HG03354 (cell line): ENCODE data around the gene CRYBG2.
"Not testable (repeated sequence)": the region's sequence is repeated elsewhere in the genome, so short reads cannot be mapped to it uniquely, and the experiment has no call there.

Source experiments
- ATAC-seq: cut with Tn5 transposase; IDR thresholded peaks from one replicate; pipeline ENCODE4 v1.9.1; 2021; ENCODE audit warnings: mild to moderate bottlenecking; ENCODE audit not compliant: unreplicated experiment, poor library complexity, severe bottlenecking

Gene CRYBG2

GRCh38 chr1:26372611-26373010 lies 18.7 kb upstream of the CRYBG2 start, which contains the start of gene ZNF683:
TSS of gene ZNF683 (minus strand) at chr1:26372750. CDS start at chr1:26368571, 4,179 bp downstream.
- ATAC-seq: not testable (repeated sequence)

DNA sequence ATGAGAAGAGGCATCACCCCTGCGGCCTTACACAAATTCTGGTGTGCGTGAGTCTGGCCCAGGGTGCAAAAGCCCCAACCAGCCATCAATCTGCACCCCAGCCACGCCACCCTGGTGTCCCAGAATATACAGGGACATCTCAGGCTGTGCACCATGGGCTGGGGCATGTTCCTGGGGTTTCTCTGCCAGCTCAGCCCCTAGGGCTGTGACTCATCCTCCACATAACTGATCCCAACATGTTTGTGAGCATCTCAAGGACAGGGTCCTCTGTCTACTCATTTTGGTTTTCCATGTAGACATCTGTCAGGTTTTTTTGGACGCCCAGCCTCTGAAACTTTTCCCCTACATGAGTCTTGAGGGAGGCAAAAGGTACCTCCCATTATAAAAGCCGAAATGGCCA lies 18.1 kb upstream of the CRYBG2 start:
- ATAC-seq: no peak

GRCh38 chr1:26370591-26371382 lies 16.9 kb upstream of the CRYBG2 start:
- ATAC-seq: no peak

- no peak for ATAC-seq
Observed at GRCh38 chr1:26368486-26368885, 14.6 kb upstream of the CRYBG2 start.

- no peak for ATAC-seq
Observed at GRCh38 chr1:26368006-26368405, 14.1 kb upstream of the CRYBG2 start.

GRCh38 chr1:26367441-26367840 lies 13.5 kb upstream of the CRYBG2 start:
- ATAC-seq: no peak

- no peak for ATAC-seq
Observed at GRCh38 chr1:26364956-26365355, 11.0 kb upstream of the CRYBG2 start.

DNA sequence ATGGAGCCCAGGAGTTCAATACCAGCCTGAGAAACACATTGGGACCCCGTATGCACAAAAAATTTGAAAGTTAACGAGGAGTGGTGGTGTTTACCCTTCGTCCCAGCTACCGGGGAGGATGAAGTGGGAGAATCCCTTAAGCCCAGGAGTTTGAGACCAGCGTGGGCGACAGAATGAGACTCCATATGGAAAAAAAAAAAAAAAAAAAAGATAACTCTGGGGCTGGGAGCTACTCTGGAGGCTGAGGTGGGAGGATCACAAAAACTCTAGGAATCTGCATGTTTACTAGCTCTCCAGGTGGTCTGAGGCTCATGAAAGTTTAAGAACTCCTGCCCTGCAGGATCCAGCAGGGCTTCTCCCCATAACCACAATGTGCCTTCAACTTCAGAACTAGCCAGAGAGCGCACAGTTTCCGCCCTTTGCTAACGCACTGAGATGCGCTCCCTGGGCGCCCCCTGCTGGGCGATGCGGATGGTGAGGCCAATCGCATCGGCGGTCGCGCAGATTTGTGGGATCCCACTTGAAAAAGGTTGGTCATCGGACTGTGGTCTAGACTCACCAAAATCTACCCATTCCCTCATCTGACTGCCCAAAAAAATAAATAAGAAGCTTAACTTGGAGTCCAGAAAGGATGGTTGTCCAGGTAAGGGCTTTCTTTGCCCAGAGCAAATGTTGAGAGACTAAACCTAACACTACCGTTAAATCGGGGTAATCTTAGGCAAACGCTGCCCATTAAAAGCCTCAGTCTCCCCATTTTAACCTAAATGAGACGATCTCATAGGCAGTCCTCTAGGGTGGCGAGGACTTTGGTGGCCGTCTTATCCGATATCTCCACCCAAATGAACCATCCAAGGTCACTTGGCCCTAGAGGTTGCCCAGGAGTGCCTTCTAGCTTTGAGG lies 9.9 kb upstream of the CRYBG2 start:
- peak; percentile 49 for ATAC-seq

DNA sequence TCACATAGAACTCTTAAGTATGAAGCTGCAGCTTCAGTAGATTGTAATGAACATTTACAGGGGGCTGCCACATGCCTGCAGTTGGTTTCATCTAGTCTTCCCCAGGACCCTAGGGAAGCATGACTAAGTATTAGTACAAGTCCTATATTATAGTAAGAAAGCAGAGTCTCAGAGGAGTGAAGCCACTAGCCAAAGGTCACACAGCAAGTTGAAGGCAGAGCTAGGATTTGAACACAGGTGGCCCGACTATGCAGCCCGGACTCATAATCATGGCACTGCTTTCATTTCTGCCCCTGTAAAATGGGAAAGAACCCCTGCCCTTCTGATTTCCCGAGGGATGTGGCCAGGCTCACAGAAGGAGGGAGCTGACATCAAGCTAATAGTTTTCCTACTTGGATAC lies 8.4 kb upstream of the CRYBG2 start:
- no peak for ATAC-seq

DNA sequence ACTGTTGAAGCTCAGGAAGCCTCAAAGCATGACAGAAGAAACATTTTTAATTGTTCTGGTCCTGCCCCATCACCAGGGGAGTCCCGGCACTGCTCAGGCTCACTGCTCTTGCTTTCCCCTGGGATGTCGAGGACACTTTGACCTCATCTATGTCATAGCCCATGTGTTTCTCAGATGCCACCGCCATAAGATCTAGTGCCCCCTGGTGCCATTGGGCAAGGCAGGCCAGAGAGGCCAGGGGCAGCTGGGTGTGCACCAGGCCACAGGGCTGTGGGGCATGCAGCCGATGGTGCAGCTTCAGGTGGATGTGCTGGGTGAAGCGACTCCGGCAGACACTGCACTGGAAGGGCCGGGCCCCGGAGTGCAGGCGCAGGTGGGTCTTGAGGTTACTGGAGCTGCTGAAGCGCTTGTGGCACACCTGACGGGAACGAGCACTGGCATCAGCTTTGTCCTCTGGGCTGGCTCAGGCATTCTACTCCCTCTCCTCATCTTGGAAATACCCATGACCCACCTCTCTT lies 7.7 kb upstream of the CRYBG2 start:
- no peak for ATAC-seq

DNA sequence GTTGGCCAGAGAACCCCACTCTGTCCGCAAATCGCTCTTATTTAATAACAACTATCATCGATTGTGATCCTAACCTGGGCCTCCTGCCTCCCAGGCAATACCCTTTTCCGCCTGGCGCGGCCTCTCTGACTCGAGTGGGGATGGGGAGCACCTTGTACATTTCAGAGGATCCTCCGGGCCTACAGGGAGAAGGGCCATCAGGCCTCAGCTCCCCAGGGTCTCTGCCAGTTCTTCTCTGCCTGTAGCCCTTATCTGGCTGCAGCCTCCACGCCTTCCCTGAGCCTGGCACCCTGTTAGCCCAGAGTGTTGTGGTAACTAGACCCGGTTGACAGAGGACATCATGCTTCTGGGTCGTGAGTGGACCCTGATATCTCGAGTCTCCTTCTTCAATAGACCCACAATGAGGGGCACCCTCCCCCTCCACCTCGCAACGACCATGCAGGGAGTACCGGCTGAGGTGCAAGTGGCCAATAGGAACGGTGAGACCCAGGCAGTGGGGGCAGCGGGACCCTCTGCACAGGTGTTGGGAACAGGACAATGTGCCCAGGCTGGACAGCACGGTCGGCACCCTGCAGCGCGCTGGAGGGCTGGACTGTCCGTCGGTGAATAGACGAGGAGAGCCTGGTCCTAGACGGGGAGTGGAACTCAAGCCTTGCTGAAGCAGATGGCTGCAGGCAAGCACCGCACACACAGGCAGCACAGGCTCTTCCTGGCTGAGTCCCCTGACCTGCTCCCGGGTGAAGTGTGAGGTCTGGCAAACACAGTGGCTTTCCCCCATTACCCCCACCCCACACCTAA lies 7.1 kb upstream of the CRYBG2 start:
- ATAC-seq: no peak

- no peak for ATAC-seq
Observed at GRCh38 chr1:26359981-26360806, 6.3 kb upstream of the CRYBG2 start.

DNA sequence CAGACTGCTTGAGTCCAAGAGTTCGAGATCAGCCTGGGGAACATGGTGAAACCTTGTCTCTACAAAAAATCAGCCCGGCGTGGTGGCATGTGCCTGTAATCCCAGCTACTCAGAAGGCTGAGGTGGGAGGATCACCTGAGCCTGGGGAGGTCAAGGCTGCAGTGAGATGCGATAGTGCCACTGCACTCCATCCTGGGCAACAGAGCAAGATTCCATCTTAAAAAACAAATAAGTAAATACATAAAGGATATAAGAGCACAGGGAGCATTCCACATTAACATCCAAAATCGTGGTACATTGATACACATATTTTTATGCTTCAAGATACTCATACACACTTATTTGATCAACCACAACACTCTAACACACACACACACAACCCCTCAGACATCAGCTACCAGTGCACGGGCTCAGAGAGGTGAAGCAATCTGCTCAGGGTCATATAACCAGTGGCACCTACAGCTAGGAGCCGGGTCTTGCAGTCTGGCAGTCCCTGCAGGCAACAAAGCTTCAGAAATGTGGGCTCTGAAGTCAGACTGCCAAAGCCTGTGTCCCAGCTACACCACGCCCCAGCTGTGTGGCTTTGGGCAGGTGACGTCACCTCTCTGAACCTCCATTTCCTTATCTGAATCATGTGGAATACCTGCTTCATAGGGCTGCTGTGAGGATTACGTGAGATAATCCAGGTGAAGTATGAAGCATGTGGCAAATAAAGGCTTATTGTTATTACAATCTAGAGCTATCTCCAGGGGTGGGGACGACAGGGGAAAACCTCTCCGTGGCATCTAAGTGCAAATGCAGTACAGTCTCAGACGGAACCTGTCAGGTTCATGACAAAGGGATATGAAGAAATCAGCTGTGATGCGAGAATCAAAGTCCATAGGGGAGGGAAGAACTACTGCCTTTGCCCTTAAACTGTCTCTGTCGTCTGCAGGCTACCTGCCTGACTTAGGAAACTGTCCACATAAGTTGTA lies 4.8 kb upstream of the CRYBG2 start:
- no peak for ATAC-seq

GRCh38 chr1:26357121-26357602 lies 3.2 kb upstream of the CRYBG2 start:
- ATAC-seq: no peak

DNA sequence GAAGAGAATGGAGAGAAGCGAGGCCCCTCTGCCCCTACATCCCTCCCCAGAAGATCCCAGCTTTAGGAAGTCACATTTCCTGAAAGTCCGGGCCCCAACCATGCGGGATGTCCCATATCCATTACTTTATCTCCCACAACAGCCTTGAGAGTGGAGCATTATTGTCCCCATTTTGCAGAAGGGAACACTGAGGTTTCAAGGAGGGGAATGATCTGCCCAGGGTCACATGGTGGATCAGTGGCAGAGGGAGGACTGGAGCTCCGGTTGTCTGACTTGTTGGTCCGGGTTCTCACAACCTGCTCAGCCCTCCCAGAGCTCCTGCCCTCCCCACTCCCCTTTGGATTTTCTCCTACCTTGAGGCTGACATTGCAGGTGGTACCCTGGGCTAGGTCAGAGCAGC lies 2.2 kb upstream of the CRYBG2 start:
- no peak for ATAC-seq

DNA sequence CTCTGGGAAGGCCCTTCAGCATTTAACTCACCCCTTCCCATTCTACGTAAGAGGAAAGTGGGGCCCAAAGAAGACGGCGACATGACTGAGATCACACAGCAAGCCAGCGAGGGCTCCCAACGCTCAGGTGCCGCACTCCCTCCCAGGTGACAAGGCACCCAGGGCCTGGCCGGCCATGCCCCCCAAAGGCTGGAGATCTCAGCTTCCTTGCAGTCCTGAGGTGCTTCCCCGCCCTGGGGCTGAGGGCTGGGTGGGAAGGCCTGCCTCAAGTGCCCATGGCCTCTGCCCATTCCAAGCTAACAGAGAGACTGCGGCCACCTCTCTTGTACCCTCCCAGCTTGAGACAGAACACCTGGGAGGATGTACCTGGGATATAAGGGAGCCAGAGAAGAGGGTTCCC lies 1.0 kb upstream of the CRYBG2 start:
- ATAC-seq: no peak

GRCh38 chr1:26353210-26353859 lies 595 bp downstream of the CRYBG2 start:
- ATAC-seq: no peak
